Adrenal gland (tissue), 5 donors: ENCODE results near the gene PITPNB.

Source experiments
- CTCF ChIP-seq, 6 experiments: fragments of 450-650 bp in 4 of 6; fragments of 200-600 bp in 2 of 6; sonication (generic) in 1 of 6; IDR thresholded peaks; 1 replicate in 5 of 6; 2 replicates in 1 of 6; pipeline versions ENCODE4 v1.5.1 to v1.8.0; 2016 to 2021; ENCODE audit warnings: antibody characterized with exemption in 6 of 6, mild to moderate bottlenecking in 2 of 6, moderate library complexity in 1 of 6
- POLR2A ChIP-seq, 2 donors: fragments of 450-650 bp; IDR thresholded peaks; one replicate each; pipeline ENCODE4 v1.6.1; 2017; ENCODE audit warnings: antibody characterized with exemption in 2 of 2, mild to moderate bottlenecking in 2 of 2, moderate library complexity in 1 of 2
- donor health status: DM: no; HTN: no; CAD: no.

- TF ChIP-seq CTCF (IDR thresholded peaks at IDR 0.05) (no peak), POLR2A (IDR thresholded peaks at IDR 0.05) (no peak)
Measured at GRCh38 chr22:27840436-27840835, 78.6 kb downstream of the PITPNB start.
